ENCODE measurements around the gene IL17C. TPM values are rescaled to one million over a fixed set of nuclear protein-coding genes. Genes with fewer than 3 reads are reported as not detected.

The IL17C gene
- polyA plus RNA-seq, 1 of the 3 experiments (the other 2 are of a cell fraction): 0.07 TPM

DNA sequence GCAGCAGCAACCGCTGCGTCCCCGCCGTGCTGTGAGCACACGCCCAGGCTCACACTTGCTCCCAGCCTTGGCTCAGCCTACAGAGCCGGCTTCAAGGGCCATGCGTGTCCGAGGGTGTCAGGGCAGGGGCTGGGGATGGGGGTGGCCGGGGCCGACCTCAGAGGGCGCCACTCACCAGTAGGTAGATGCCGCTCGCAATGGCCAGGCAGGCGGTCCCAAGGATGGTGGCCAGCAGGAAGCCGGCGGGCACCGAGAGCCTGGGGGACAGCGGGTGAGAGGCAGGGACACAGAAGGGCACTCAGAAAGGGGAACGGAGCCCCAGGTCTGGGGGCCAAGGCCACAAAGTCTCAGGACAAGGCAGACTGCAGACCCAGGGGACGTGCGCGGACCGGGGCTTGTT lies 7.6 kb downstream of the IL17C start:
- Histone ChIP-seq H3K9me3 (no peaks in the 10 kb centered on the region), H3K27me3 (ENCODE audit: insufficient read depth) (no peaks in the 10 kb centered on the region), H2AFZ (ENCODE audit: low read depth) (no peak overlapping the region), H3F3A (replicated peaks; ENCODE audit: insufficient read depth) (no peaks in the 10 kb centered on the region), H3K27ac (ENCODE audit: low read depth in 2 of 2, low read length in 1 of 2) (no peak overlapping the region), H3K4me2 (no peak overlapping the region), H3K36me3 (replicated peaks in 1 of 2; ENCODE audit: control insufficient read depth in 1 of 2, insufficient read depth in 2 of 2, low read length in 1 of 2) (no peaks in the 10 kb centered on the region), H3K9ac (no peak overlapping the region), H3K4me3 (ENCODE audit: low read depth in 2 of 2, low read length in 1 of 2) (no peak overlapping the region), H4K20me1 (ENCODE audit: insufficient read depth) (no peaks in the 10 kb centered on the region), H3K4me1 (ENCODE audit: control insufficient read depth in 1 of 2, insufficient read depth in 2 of 2, low read depth in 1 of 2, low read length in 1 of 2) (peaks cover 0 to 4% of the 10 kb centered on the region in 2 experiments; a peak in 1 of 4 replicates), H3K79me2 (ENCODE audit: insufficient read depth) (no peaks in the 10 kb centered on the region), H3K9me2 (no peaks in the 10 kb centered on the region)
- no peak for TF ChIP-seq NRF1 (IDR thresholded peaks at IDR 0.05; ENCODE audit: low read depth, low read length)
- no peak for DNase-seq
- ChIA-PET POLR2A (no interaction called here), CTCF (no interaction called here)
- 94% methylated on average over 23 of the region's 23 CpGs for WGBS (ENCODE audit: low lambda C conversion rate)

GRCh38 chr16:88646345-88647034 lies 8.1 kb downstream of the IL17C start:
- no peaks in the 10 kb centered on the region for H3K36me3 ChIP-seq (replicated peaks in 1 of 2; ENCODE audit: control insufficient read depth in 1 of 2, insufficient read depth in 2 of 2, low read length in 1 of 2)
- no peak overlapping the region for H3K9ac ChIP-seq
- peaks cover 4 to 9% of the 10 kb centered on the region in 2 experiments; a peak in 2 of 4 replicates for H3K4me1 ChIP-seq (ENCODE audit: control insufficient read depth in 1 of 2, insufficient read depth in 2 of 2, low read depth in 1 of 2, low read length in 1 of 2)
- H3K4me2 ChIP-seq: no peak overlapping the region
- H4K20me1 ChIP-seq (ENCODE audit: insufficient read depth): no peaks in the 10 kb centered on the region
- no peaks in the 10 kb centered on the region for H3K27me3 ChIP-seq (ENCODE audit: insufficient read depth)
- no peaks in the 10 kb centered on the region for H3F3A ChIP-seq (replicated peaks; ENCODE audit: insufficient read depth)
- no peak overlapping the region for H3K4me3 ChIP-seq (ENCODE audit: low read depth in 2 of 2, low read length in 1 of 2)
- H3K9me2 ChIP-seq: no peaks in the 10 kb centered on the region
- ChIA-PET POLR2A (no interaction called here), CTCF (no interaction called here)
- no peaks in the 10 kb centered on the region for H3K9me3 ChIP-seq
- TF ChIP-seq CHD2 (IDR thresholded peaks at IDR 0.05; ENCODE audit: low read length, partially characterized antibody) (no peak), MEF2A (IDR thresholded peaks at IDR 0.05; ENCODE audit: borderline replicate concordance, low read depth) (no peak), TCF12 (IDR thresholded peaks at IDR 0.05) (no peak), GATA2 (CRISPR knock-in tag; IDR thresholded peaks at IDR 0.05) (no peak)
- no peak overlapping the region for H2AFZ ChIP-seq (ENCODE audit: low read depth)
- H3K79me2 ChIP-seq (ENCODE audit: insufficient read depth): no peaks in the 10 kb centered on the region
- 90% methylated on average over 8 of the region's 28 CpGs for WGBS (ENCODE audit: low lambda C conversion rate)
- H3K27ac ChIP-seq (ENCODE audit: low read depth in 2 of 2, low read length in 1 of 2): no peak overlapping the region
- no peak for DNase-seq

- ChIA-PET CTCF (no interaction called here), POLR2A (no interaction called here)
- no peak overlapping the region for H3K27ac ChIP-seq (ENCODE audit: low read depth in 2 of 2, low read length in 1 of 2)
- no peak overlapping the region for H2AFZ ChIP-seq (ENCODE audit: low read depth)
- H3K9me2 ChIP-seq: no peaks in the 10 kb centered on the region
- H3K9me3 ChIP-seq: no peaks in the 10 kb centered on the region
- H3F3A ChIP-seq (replicated peaks; ENCODE audit: insufficient read depth): no peaks in the 10 kb centered on the region
- no peaks in the 10 kb centered on the region for H4K20me1 ChIP-seq (ENCODE audit: insufficient read depth)
- H3K36me3 ChIP-seq (replicated peaks in 1 of 2; ENCODE audit: control insufficient read depth in 1 of 2, insufficient read depth in 2 of 2, low read length in 1 of 2): no peaks in the 10 kb centered on the region
- H3K4me3 ChIP-seq (ENCODE audit: low read depth in 2 of 2, low read length in 1 of 2): no peak overlapping the region
- 82% methylated on average over 5 of the region's 22 CpGs for WGBS (ENCODE audit: low lambda C conversion rate)
- H3K9ac ChIP-seq: no peak overlapping the region
- H3K79me2 ChIP-seq (ENCODE audit: insufficient read depth): no peaks in the 10 kb centered on the region
- H3K27me3 ChIP-seq (ENCODE audit: insufficient read depth): no peaks in the 10 kb centered on the region
- no peak overlapping the region for H3K4me2 ChIP-seq
- DNase-seq: no peak
- peaks cover 4 to 10% of the 10 kb centered on the region in 2 experiments; a peak in 2 of 4 replicates for H3K4me1 ChIP-seq (ENCODE audit: control insufficient read depth in 1 of 2, insufficient read depth in 2 of 2, low read depth in 1 of 2, low read length in 1 of 2)
- TF ChIP-seq ELF1 (IDR thresholded peaks at IDR 0.05) (no peak), RFX5 (IDR thresholded peaks at IDR 0.05; ENCODE audit: low read length) (no peak), TEAD4 (IDR thresholded peaks at IDR 0.05; ENCODE audit: borderline replicate concordance, insufficient read depth) (no peak), RXRA (IDR thresholded peaks at IDR 0.05; ENCODE audit: borderline replicate concordance, low read depth) (no peak), SMC3 (IDR thresholded peaks at IDR 0.05; ENCODE audit: low read depth, low read length) (no peak), MAX (IDR thresholded peaks at IDR 0.05; ENCODE audit: low read depth) (no peak), SIN3A (IDR thresholded peaks at IDR 0.05; ENCODE audit: borderline replicate concordance, low read depth, low read length) (no peak)
- TF ChIP-seq, protein P1, sequence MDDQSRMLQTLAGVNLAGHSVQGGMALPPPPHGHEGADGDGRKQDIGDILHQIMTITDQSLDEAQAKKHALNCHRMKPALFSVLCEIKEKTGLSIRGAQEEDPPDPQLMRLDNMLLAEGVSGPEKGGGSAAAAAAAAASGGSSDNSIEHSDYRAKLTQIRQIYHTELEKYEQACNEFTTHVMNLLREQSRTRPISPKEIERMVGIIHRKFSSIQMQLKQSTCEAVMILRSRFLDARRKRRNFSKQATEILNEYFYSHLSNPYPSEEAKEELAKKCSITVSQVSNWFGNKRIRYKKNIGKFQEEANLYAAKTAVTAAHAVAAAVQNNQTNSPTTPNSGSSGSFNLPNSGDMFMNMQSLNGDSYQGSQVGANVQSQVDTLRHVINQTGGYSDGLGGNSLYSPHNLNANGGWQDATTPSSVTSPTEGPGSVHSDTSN (IDR thresholded peaks at IDR 0.05): no peak
- TF ChIP-seq, protein P2, sequence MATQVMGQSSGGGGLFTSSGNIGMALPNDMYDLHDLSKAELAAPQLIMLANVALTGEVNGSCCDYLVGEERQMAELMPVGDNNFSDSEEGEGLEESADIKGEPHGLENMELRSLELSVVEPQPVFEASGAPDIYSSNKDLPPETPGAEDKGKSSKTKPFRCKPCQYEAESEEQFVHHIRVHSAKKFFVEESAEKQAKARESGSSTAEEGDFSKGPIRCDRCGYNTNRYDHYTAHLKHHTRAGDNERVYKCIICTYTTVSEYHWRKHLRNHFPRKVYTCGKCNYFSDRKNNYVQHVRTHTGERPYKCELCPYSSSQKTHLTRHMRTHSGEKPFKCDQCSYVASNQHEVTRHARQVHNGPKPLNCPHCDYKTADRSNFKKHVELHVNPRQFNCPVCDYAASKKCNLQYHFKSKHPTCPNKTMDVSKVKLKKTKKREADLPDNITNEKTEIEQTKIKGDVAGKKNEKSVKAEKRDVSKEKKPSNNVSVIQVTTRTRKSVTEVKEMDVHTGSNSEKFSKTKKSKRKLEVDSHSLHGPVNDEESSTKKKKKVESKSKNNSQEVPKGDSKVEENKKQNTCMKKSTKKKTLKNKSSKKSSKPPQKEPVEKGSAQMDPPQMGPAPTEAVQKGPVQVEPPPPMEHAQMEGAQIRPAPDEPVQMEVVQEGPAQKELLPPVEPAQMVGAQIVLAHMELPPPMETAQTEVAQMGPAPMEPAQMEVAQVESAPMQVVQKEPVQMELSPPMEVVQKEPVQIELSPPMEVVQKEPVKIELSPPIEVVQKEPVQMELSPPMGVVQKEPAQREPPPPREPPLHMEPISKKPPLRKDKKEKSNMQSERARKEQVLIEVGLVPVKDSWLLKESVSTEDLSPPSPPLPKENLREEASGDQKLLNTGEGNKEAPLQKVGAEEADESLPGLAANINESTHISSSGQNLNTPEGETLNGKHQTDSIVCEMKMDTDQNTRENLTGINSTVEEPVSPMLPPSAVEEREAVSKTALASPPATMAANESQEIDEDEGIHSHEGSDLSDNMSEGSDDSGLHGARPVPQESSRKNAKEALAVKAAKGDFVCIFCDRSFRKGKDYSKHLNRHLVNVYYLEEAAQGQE (IDR thresholded peaks at IDR 0.05; ENCODE audit: low read depth, low read length): no peak
- TF ChIP-seq, protein P3, sequence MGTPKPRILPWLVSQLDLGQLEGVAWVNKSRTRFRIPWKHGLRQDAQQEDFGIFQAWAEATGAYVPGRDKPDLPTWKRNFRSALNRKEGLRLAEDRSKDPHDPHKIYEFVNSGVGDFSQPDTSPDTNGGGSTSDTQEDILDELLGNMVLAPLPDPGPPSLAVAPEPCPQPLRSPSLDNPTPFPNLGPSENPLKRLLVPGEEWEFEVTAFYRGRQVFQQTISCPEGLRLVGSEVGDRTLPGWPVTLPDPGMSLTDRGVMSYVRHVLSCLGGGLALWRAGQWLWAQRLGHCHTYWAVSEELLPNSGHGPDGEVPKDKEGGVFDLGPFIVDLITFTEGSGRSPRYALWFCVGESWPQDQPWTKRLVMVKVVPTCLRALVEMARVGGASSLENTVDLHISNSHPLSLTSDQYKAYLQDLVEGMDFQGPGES (IDR thresholded peaks at IDR 0.05; ENCODE audit: low read depth, low read length): no peak
Observed at GRCh38 chr16:88647178-88648070, 9.1 kb downstream of the IL17C start.

Measured in SK-N-SH (cell line).